NCI-H2196 (cell line): ENCODE data around the gene ZNF184.
A peak's percentile ranks its signal among the peaks of the same experiment; 100 is the strongest.

ENCODE experiments used
- DNase-seq: peaks from one replicate; lab custom pipeline; 2025; ENCODE audit not compliant: unreplicated experiment; lab: John Stamatoyannopoulos, UW

The ZNF184 gene

DNA sequence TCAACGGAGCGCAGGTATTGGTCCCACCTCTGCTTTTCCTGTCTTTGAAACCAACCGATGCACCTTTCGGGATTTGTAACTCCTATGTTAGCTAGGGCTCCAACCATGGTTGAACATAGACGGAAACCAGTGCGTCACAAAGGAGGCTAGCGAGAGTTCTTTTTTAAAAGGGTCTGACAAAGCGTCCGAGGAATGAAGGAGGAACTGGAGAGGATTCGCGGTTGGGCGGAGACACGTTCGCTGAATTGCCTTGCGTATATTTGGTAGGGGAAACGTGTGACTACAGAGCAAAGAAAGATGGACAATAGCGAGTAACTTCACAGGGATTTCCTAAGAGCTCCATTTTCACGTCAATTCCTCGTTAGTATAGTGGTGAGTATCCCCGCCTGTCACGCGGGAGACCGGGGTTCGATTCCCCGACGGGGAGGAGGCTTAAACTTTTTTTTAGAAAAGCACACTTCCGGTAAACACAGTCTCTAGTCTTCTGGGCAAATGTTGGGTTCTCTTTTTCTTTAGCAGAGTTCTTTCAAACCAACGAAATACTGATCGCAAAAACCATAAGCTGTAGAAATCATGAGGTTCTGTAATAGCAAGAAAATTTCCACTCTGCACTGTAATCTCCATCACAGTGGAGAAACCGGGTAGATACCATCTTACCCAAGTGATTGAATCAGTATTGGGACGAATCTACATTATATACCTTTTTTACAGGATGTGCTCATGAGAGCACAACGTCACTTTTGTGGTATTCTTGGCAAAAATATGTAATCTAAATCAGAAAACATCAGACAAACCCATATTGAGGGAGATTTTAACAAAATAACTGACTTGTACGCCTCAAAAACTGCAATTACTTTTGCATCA is 6.6 kb upstream of the ZNF184 start:
- peak; percentile 75 for DNase-seq

DNA sequence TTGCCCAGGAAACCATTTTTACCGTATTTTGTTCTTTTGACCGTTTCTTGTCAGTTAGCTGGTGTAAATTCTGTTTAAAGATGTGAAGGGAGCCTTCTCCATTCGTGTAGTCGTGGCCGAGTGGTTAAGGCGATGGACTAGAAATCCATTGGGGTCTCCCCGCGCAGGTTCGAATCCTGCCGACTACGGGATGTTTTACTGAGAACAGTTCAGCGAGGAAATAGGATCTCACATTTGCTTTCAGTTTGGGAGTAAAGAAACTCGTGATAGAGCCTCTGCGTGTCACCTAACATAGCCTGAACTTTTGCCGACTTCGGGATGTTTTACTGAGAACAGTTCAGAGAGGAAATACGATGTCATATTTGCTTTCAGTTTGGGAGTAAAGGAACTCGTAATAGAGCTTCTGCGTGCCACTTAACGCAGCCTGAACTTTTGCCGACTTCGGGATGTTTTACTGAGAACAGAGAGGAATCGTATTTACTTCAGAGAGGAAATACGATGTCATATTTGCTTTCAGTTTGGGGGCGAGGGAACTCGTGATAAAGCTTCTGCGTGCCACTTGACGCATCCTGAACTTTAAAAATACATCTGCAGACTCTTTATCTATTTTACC is 5.9 kb upstream of the ZNF184 start:
- DNase-seq: peak; percentile 74

DNA sequence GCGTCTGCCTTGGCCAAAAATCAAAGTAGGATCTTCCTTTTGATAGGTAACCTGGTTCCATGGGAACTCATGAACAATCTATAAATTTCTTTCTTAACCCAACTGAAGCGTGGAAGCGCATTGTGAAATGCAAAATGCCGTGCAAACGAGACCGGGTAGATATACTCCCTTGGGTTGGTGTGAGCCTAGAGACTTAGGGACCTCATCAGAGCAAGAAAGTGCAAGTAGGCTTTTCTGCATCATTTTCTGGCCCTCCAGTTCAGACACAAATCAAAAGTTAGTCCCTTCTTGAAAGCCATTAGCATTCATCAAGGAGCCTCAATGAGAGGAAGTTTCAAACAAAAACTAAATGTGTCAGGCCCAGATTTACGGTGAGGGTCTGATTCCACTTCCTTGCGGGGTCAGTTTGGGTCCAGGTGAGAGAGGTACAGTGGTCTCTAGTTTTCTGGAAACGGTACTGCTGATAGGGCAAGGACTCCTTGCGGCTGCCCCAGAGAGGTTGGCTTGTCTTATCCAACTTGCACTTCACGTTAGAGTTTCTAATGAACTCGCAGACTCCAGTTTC is 5.3 kb upstream of the ZNF184 start:
- no peak for DNase-seq

DNA sequence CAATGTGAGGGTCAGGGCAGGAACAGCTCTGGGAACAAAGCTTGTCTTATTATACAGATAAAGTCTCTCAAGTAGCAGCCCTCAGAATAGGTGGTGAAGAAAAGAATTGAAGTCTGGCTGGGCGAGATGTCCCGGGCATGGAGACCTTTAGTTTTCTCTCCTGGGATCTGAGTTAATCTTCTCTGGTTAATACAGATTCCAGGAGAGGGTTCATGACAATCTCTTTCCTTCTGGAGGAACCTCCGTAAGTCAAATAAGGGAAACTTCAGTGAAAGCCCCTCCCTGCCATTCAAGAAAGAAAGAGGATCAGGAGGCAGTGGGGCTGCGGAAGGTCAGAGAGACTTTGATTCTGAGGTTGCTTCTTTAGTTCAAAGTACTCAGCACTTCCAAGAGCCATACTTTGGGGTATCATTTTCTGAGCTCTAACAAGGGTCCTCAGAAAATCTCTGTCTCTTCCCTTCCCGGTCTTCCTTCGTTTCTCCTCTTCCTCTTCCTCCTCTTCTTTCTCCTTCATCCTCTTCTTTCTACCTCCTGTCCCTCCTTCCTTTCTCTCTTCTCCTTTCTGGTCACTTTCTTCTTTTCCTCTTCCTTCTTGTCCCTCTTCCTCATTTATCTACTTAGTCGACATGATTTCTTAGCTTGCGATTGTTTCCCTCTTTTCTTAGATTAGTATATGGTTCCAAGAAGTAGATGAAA is 4.6 kb upstream of the ZNF184 start:
- DNase-seq: no peak

DNA sequence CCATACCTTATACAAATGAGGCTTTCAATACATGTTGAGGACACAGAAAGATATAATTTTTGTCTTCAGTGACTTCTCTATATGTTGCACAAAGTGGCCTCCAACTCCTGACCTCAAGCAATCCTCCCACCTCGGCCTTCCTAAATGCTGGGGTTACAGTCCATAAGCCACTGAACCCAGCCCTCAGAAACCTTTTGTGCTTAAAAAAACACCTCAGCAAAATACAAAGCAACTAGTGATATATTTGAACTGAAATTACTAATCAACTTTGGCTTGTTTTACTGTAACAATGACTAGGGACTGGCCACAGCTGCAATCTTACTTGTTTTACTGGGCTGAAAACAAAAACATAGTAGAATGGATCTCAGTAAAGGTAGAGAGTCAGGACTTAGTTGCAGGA is 3.2 kb upstream of the ZNF184 start:
- no peak for DNase-seq

DNA sequence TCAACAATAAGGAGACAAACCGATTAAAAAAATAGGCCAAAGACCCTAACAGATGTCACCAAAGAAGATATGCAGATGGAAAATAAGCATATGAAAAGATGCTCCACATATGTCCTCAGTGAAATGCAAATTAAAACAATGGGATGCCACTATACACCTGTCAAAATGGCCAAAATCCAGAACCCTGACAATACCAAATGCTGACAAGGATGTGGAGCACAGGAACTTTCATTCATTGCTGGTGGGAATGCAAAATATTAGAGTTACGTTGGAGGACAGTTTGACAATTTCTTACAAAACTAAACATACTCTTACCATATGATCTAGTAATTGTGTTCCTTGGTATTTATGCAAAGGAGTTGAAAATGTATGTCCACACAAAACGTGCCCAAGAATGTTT is 1.8 kb upstream of the ZNF184 start:
- DNase-seq: no peak

DNA sequence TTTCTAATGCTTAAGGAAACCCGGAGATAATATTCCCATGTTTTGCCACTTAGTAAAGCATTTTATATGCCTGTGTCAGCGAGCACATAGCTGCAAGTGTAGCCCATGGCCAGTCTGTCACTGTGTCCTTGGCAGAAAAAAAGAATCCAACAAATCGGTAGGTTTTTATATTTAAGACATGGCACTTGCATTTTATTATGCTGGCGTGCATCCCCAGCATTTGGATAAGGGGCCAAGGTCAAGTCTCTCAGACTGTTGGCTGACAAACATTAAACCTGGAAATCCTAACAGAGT is 1.2 kb upstream of the ZNF184 start:
- no peak for DNase-seq

DNA sequence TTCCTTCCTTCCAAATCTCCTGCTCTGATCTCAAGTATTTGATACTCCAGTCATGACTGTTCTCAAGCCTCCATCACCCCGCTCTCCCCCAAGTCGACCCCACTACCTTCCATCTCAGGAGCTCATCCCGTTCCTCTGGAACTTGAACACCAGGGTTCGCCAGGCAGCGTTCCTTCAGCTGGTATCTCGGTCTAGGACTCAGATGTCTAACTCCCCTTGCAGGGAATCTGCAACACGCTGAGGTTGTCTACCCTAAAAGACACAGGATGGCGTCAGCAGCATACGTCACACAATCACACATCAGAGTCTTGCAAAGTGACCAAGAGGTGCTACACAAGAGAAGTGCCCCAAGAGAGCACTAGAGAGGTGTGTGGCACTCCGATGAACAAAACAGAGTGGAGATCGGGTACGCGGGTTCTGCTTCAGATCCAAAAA is 706 bp downstream of the ZNF184 start:
- DNase-seq: peak; percentile 74

DNA sequence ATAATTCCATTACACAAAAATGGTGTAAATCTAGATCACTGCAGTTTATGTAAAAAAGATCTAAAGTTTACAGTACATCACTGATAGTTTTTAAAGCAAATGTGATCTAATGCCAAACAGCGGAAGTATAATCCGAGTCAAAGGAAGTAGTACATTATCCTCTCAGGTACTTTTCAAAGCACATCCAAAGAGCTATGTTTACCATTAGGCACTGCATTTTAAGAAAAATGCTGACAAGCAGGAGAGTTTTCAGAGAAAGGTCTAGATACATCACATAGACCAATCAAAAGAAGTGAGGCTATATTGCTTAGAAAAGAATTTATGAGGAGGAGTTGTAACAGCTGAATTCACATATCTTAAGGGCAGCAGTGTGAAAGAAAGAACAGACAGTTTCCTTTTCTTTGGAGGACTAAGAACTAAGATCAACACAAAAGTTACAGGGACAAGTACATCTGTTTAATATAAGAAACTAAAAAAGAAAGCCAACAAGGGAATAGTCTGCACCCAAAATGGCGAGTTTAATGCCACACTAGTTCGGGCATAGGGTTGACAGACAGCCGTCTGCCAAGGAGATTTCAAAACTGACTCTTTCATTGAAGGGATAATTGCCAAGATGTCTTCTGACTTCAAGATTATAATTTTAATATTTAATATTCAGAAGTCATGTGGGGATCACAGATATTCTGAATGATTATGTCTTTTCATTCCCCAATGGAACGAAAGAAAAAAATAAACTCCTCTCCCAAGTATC is 1.4 kb downstream of the ZNF184 start:
- no peak for DNase-seq

DNA sequence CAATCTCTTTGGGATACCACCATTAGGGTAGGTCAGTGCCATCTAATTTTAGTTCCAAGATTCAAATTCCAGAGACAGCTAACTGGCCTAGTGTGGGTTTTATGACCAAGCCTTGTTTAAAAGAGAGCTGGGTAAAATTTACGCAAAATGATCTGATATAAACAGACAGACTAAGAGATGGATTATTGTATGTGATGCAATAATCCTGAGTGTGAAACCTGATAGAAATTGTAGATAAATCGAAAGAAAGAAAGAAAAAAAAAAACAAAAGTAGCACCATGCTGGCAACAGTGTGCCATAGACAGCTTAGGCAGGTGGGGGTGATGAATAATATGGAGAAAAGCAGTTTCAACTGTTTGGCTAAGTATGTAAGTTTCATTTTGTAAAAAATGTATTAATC is 2.9 kb downstream of the ZNF184 start:
- no peak for DNase-seq

DNA sequence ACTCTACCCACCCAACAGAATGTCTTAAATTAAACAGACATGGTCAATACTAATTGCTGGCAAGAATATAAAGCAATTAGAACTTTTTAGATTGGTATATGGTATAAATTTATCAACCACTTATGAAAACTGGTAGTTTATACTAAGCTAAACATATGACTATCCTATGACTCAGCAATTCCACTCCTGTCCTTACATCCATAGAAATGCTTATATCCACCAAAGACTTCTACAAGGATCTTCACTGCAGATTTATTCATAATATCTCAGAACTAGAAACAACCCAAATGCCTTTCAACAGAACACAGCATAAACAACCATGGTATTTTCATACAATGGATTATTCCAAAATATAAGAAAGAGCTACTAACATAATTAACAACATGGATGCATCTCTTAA is 4.6 kb downstream of the ZNF184 start:
- DNase-seq: no peak

DNA sequence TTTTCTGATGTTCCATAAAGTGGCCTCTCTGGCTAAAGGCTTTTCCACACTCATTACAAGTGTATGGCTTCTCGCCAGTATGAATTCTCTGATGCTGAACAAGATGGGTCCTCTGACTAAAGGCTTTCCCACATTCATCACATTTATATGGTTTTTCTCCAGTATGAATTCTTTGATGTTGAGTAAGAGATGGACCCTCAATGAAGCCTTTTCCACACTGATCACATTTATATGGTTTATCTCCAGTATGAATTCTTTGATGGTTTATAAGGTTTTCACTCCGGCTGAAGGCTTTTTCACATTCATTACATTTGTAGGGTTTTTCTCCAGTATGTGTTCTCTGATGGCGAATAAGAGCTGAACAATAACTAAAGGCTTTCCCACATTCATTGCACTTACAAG is 20.4 kb downstream of the ZNF184 start:
- no peak for DNase-seq

DNA sequence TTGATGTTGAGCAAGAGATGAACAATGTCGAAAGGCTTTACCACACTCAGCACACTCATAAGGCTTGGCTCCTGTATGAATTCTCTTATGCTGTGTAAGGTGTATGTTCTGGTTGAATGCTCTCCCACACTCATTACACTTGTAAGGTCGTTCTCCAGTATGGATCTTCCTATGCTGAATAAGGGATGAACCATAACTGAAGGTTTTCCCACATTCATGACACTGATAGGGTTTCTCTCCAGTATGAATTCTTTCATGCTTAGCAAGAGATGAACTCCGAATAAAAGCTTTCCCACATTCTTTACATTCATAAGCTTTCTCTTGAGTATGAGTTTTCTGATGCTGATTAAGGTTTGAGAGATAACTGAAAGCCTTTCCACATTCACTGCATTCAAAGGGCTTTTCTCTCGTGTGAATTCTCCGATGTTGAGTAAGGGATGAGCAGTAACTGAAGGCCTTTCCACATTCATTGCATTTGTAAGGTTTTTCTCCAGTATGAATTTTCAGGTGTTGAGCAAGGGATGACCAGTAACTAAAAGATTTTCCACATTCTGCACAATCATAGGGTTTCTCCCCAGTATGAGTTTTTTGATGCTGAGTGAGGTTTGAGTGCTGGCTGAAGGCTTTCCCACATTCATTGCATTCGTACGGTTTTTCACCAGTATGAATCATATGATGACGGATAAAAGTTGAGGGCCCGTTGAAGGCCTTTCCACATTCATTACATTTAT is 21.1 kb downstream of the ZNF184 start:
- DNase-seq: no peak

DNA sequence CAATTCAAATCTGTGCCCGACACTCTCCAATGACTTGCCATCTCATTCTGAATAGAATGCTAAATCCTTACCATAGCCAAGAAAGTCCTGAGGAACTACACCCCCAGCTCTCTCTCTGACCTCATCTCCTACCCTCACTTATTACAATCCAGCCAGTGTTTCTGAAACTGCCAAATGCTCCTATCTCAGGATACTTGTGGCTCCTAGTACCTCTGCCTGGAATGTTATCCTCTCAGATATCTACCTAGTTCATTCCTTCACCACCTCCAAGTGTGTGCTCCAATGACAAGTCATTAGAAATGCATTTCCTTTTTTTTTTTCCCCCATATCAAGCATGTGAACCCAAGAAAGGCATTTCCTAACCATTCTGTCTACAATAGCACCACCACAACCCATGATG is 24.4 kb downstream of the ZNF184 start:
- no peak for DNase-seq

DNA sequence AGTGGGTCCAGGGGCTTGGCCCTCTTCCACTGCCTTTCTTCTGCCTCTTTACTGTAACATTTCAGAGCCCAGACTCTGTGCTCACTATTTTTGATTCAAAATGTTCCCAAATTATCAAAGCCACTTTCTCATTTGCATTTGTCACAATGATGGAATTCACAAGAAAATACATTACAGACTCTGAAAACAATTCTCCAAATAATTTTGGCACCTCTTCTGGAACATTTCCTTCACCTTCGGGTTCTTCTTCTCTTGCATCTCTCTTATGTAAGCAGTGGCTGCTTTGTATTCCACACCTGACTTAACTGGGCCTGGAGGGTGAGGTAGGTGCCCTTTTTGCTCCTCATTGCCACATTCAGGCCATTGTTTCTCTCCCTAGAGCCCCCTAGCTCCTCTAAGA is 30.0 kb downstream of the ZNF184 start:
- DNase-seq: no peak

DNA sequence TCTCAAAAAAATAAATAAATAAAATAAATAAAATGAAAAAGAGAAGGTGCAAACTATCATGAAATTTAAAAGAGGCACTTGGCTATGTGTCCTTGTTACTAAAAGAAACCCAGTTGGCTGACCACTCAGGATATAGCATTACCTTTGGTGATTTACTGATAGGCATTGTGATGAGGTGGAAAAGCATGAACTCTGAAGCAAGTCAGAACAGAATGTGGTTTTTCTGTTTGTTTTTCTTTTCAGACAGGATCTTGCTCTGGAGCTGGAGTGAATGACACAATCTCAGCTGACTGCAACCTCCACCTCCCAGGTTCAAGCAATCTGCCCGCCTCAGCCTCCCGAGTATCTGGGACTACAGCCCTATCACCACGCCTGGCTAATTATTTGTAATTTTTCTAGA is 31.9 kb downstream of the ZNF184 start:
- DNase-seq: no peak

DNA sequence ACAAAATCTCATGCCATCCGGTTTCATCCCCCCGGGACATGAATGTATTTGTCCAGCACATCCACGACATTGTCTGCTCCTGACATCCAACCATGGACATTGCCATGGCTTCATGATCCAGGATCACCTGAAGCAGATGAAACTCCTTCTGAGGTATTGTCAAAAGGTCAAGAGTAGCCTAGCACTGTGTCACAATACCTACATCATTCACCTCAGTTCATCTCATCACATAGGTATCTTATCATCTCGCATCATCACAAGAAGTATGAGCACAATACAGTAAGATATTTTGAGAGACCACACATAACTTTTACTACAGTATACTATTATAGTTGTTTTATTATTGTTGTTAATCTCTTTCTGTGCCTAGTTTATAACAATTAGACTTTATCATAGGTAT is 33.5 kb downstream of the ZNF184 start:
- DNase-seq: no peak

DNA sequence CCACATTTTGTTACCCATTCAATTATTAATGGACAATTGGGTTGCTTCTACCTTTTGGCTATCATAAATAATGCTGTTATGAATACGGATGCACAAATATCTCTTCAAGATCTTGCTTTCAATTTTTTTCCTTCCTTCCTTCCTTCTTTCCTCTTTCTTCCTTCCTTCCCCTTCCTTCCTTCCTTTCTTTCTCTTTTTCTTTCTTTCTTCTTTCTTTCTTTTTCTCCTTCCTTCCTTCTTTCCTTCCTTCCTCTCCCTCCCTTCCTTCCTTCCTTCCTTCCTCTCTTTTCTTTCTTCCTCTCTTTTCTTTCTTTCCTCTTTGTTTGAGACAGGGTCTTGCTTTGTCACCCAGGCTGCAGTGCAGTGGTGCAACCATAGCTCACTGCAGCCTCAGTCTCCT is 39.2 kb downstream of the ZNF184 start:
- no peak for DNase-seq

DNA sequence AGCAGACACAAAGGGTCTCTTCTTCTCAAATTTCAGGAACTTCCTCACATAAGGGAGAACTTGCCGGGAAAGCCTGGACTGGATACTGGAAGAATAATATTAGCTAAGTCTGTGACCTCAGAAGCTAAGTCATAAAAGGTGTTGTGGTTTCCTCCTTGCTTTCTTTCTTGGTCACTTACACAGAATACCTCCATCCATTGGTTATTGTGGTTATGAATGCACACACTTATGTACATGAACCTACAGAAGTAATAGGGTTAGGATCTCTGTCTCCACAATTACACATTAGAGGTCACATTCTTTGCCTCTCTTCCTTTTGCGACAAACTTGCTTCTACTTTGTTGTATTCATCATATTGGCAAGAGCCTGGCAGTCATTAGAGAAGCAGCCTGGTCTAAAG is 43.9 kb downstream of the ZNF184 start:
- no peak for DNase-seq

DNA sequence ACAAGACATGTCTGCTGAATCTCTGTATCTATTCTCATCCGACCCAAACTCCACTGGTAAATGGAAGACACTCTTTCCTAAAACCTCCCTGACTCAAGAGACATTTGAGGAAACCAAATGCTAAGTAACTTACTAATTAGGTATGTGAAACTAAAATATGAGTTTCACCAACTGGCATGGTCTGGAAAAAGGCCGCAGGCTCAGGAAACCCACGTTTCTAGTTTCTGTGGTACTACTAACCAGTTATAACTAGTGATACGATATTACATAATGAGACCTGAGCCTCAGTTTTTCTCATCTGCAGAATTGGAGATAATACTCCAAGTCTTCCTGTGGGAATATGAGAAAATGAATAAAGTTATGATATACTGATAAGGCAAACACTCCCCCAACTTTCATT is 44.4 kb downstream of the ZNF184 start:
- no peak for DNase-seq
